Measurements from ENCODE around the gene SLC2A5.

- TF ChIP-seq CTCF (IDR thresholded peaks at IDR 0.05): no peak
- no peak for TF ChIP-seq POLR2AphosphoS5 (IDR thresholded peaks at IDR 0.05)
- TF ChIP-seq POLR2A (IDR thresholded peaks at IDR 0.05): no peak
Measured at GRCh38 chr1:9027307-9027706, 42.1 kb downstream of the SLC2A5 start.
